ENCODE measurements around the gene FAM72C.
"Not testable (repeated sequence)": the region's sequence is repeated elsewhere in the genome, so short reads cannot be mapped to it uniquely, and the experiment has no call there.

GRCh38 chr1:144020001-144020738 lies 48.4 kb upstream of the FAM72C start:
- TF ChIP-seq CTCF, POLR2A (IDR thresholded peaks at IDR 0.05): not testable (repeated sequence)
